Activated CD4-positive, alpha-beta T cell treated with anti-CD3 and anti-CD28 coated beads, Interleukin-2, Interleukin-6, amounts not matched to agents 100 ng/mL and 50 ng/mL, durations not matched to agents 16 hours and 8 hours (primary cell): ENCODE results near the gene GTF2F2.
"Not testable (repeated sequence)": the region's sequence is repeated elsewhere in the genome, so short reads cannot be mapped to it uniquely, and the experiment has no call there.

ENCODE experiments used
- DNase-seq: peaks from one replicate; pipeline ENCODE4 v3.0.0-alpha.2; 2020

GTF2F2 gene

GRCh38 chr13:45219123-45219891 is 99.0 kb downstream of the GTF2F2 start:
- DNase-seq = no peak

- no peak for DNase-seq
Observed at GRCh38 chr13:45219938-45220375, 99.6 kb downstream of the GTF2F2 start.

- no peak for DNase-seq
Observed at GRCh38 chr13:45220403-45220802, 100.1 kb downstream of the GTF2F2 start.

- no peak for DNase-seq
Observed at GRCh38 chr13:45222516-45222915, 102.2 kb downstream of the GTF2F2 start.

GRCh38 chr13:45222919-45223318 is 102.6 kb downstream of the GTF2F2 start:
- no peak for DNase-seq

GRCh38 chr13:45224176-45224575 is 103.9 kb downstream of the GTF2F2 start:
- no peak for DNase-seq

GRCh38 chr13:45225370-45225769 is 105.1 kb downstream of the GTF2F2 start:
- no peak for DNase-seq

- DNase-seq = no peak
Observed at GRCh38 chr13:45226024-45226423, 105.7 kb downstream of the GTF2F2 start.

GRCh38 chr13:45228002-45228401 is 107.7 kb downstream of the GTF2F2 start:
- no peak for DNase-seq

GRCh38 chr13:45229172-45229571 is 108.9 kb downstream of the GTF2F2 start:
- DNase-seq = no peak

- DNase-seq = no peak
Observed at GRCh38 chr13:45231305-45231704, 111.0 kb downstream of the GTF2F2 start.

GRCh38 chr13:45231722-45232121 is 111.4 kb downstream of the GTF2F2 start:
- DNase-seq = no peak

GRCh38 chr13:45232591-45232990 is 112.3 kb downstream of the GTF2F2 start:
- no peak for DNase-seq

GRCh38 chr13:45238945-45239795 is 118.9 kb downstream of the GTF2F2 start:
- DNase-seq = no peak

GRCh38 chr13:45240143-45240542 is 119.8 kb downstream of the GTF2F2 start:
- DNase-seq = no peak

- DNase-seq = no peak
Observed at GRCh38 chr13:45242070-45242469, 121.8 kb downstream of the GTF2F2 start.

GRCh38 chr13:45242524-45242923 is 122.2 kb downstream of the GTF2F2 start:
- no peak for DNase-seq

GRCh38 chr13:45243077-45243476 is 122.8 kb downstream of the GTF2F2 start:
- no peak for DNase-seq

GRCh38 chr13:45244736-45245135 is 124.4 kb downstream of the GTF2F2 start:
- not testable (repeated sequence) for DNase-seq

GRCh38 chr13:45249662-45250061 is 129.4 kb downstream of the GTF2F2 start:
- no peak for DNase-seq

GRCh38 chr13:45254396-45254795 is 134.1 kb downstream of the GTF2F2 start:
- DNase-seq = no peak

GRCh38 chr13:45255247-45255987 is 135.1 kb downstream of the GTF2F2 start:
- DNase-seq = no peak

GRCh38 chr13:45256254-45256653 is 135.9 kb downstream of the GTF2F2 start:
- no peak for DNase-seq
